Left lung (tissue), 10 donors: Measurements from ENCODE around the gene SELENOM. TPM values are rescaled to one million over a fixed set of nuclear protein-coding genes. Genes with fewer than 3 reads are reported as not detected.
"Not testable (repeated sequence)": the region's sequence is repeated elsewhere in the genome, so short reads cannot be mapped to it uniquely, and the experiment has no call there.

Experiments
- ATAC-seq: fragments of 200-7000 bp; cut with Tn5 transposase; one replicate; pipeline ENCODE4 v1.9.1; 2020; ENCODE audit warnings: moderate library complexity
- DNase-seq, 4 donors: peaks; one replicate each; pipeline ENCODE4 v3.0.0-alpha.2; 2013 to 2020
- H3K27ac ChIP-seq, 2 donors: fragments of 200-600 bp; sonication (generic) in 1 of 2; one replicate each; pipeline versions ENCODE4 v1.5.0 to v1.8.0; 2020 to 2021
- H3K27me3 ChIP-seq, 2 donors: fragments of 200-600 bp; sonication (generic) in 1 of 2; one replicate each; pipeline versions ENCODE4 v1.5.0 to v1.8.0; 2020 to 2021
- H3K36me3 ChIP-seq, 2 donors: fragments of 200-600 bp; sonication (generic) in 1 of 2; one replicate each; pipeline versions ENCODE4 v1.5.0 to v1.8.0; 2020 to 2021
- H3K4me1 ChIP-seq, 2 donors: fragments of 200-600 bp; one replicate each; pipeline ENCODE4 v1.8.0; 2021
- H3K4me3 ChIP-seq, 2 donors: fragments of 200-600 bp; sonication (generic) in 1 of 2; one replicate each; pipeline versions ENCODE4 v1.5.0 to v1.8.0; 2020 to 2021; ENCODE audit warnings: mild to moderate bottlenecking in 1 of 2
- H3K9me3 ChIP-seq, 2 donors: fragments of 200-600 bp; sonication (generic) in 1 of 2; one replicate each; pipeline versions ENCODE4 v1.5.0 to v1.8.0; 2020 to 2021
- intact Hi-C, 2 donors: fragments of 100-400 bp; cut with DNase I; formaldehyde crosslinking; loops; one replicate each; pipeline versions ENCODE4 v1.11.2 to v1.14.2; 2022
- polyA plus RNA-seq, 6 donors: library from polyadenylated mRNA; unstranded; fragments of 120-200 nt; gene quantifications; one replicate each; pipeline ENCODE4 v1.2.1, GENCODE V29; 2013; ENCODE audit not compliant: insufficient read length in 6 of 6
- total RNA-seq, 2 donors: library from RNA; stranded (reverse); fragmentation: NEBNext Ultra II Directional; extraction: Animal tissue kit (Norgen Biotek cat#: 25700); gene quantifications; one replicate each; pipeline ENCODE4 v1.2.1, GENCODE V29; 2021
- TF ChIP-seq, protein P1 (sequence below), 2 donors: fragments of 200-600 bp; sonication (generic) in 1 of 2; IDR thresholded peaks; one replicate each; pipeline versions ENCODE4 v1.5.0 to v1.8.0; 2021; ENCODE audit warnings: antibody characterized with exemption in 2 of 2
- donor health status: DM: no; HTN: yes; CAD: no.
- donor health status: DM: no; HTN: no; CAD: no.

Gene SELENOM
- total and polyA plus RNA-seq, 8 donors, result 7.8 to 115 (median 13.7) TPM

DNA sequence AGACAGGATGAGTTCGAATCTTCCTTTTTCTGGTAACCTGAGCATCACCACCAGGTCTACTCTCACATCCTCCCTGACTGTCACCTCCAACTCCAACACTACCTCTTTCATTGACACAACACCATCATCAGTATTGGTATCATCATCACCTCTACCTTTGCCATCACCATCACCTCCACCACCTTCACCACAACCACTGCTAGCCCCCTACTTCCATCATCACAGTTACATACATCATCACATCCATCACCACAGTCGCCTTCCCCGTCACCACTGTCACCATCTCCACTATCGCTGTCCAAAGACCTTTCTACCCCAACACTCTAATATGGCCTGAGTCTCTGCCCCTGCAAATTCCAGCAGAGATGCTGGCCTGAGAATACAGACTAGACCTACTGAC is 14.0 kb upstream of the SELENOM start:
- Histone ChIP-seq H3K27ac (no peak overlapping the region), H3K27me3 (no peaks in the 10 kb centered on the region), H3K36me3 (no peaks in the 10 kb centered on the region), H3K4me3 (no peak overlapping the region), H3K9me3 (no peaks in the 10 kb centered on the region), H3K4me1 (peaks cover 3 to 12% of the 10 kb centered on the region in 2 donors)
- ATAC-seq (no peak), DNase-seq (no peak)
- TF ChIP-seq, protein P1, sequence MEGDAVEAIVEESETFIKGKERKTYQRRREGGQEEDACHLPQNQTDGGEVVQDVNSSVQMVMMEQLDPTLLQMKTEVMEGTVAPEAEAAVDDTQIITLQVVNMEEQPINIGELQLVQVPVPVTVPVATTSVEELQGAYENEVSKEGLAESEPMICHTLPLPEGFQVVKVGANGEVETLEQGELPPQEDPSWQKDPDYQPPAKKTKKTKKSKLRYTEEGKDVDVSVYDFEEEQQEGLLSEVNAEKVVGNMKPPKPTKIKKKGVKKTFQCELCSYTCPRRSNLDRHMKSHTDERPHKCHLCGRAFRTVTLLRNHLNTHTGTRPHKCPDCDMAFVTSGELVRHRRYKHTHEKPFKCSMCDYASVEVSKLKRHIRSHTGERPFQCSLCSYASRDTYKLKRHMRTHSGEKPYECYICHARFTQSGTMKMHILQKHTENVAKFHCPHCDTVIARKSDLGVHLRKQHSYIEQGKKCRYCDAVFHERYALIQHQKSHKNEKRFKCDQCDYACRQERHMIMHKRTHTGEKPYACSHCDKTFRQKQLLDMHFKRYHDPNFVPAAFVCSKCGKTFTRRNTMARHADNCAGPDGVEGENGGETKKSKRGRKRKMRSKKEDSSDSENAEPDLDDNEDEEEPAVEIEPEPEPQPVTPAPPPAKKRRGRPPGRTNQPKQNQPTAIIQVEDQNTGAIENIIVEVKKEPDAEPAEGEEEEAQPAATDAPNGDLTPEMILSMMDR (IDR thresholded peaks at IDR 0.05), result no peak
- intact Hi-C loops, result no loop called here

DNA sequence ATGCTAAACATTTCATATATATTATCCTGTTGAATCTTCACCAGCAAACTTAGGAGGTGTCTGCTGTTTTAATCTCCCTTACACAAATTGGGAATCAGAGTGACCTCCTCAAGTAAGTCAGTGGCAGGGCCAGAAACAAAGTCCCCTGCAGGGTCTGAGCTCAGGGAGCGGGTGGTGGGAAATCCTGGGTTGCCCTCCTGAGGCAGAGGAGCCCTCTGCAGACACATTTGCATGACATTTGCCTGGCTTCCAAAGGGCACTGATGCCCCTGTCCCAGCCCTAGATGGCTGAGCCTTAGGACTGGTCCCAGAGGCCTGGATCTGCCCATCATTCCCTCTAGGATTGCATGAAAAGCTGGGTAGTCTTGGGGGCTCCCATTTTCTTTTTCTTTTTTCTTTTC is 13.3 kb upstream of the SELENOM start:
- no peaks in the 10 kb centered on the region for H3K27me3 ChIP-seq
- intact Hi-C loops, result no loop called here

DNA sequence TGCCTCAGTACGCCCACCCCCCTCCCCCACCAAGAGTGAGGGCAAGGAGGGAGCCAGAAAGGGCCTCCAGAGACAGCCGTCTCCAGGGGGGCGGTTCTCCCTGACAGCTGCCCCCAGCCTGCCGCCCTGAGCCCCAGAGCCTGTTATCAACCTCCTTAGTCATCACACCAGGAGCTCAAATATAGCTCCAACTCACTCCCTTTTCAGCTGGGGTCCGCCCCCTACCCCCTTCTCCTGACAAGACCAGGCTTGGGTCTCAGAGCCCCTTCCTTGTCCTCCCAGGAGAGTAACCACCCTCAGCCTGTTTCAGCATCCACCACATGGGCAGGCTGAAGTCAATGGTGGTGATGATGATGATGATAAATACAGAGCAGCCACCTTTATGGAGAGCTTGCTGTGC is 12.9 kb upstream of the SELENOM start:
- Histone ChIP-seq H3K4me3 (no peak overlapping the region), H3K27me3 (no peaks in the 10 kb centered on the region), H3K36me3 (no peaks in the 10 kb centered on the region), H3K27ac (no peak overlapping the region), H3K4me1 (peaks cover 3 to 12% of the 10 kb centered on the region in 2 donors), H3K9me3 (no peaks in the 10 kb centered on the region)
- no peak for DNase-seq
- intact Hi-C loops, result no loop called here
- TF ChIP-seq, protein P1 (IDR thresholded peaks at IDR 0.05), result no peak
- no peak for ATAC-seq

More for the DNA sequence above, 13.3 kb upstream of the SELENOM start:
- H3K4me1 ChIP-seq, result peaks cover 3 to 12% of the 10 kb centered on the region in 2 donors
- TF ChIP-seq, protein P1 (IDR thresholded peaks at IDR 0.05), result no peak
- H3K36me3 ChIP-seq, result no peaks in the 10 kb centered on the region
- ATAC-seq (no peak), DNase-seq (no peak)
- H3K9me3 ChIP-seq, result no peaks in the 10 kb centered on the region
- H3K4me3 ChIP-seq, result no peak overlapping the region
- H3K27ac ChIP-seq, result no peak overlapping the region

DNA sequence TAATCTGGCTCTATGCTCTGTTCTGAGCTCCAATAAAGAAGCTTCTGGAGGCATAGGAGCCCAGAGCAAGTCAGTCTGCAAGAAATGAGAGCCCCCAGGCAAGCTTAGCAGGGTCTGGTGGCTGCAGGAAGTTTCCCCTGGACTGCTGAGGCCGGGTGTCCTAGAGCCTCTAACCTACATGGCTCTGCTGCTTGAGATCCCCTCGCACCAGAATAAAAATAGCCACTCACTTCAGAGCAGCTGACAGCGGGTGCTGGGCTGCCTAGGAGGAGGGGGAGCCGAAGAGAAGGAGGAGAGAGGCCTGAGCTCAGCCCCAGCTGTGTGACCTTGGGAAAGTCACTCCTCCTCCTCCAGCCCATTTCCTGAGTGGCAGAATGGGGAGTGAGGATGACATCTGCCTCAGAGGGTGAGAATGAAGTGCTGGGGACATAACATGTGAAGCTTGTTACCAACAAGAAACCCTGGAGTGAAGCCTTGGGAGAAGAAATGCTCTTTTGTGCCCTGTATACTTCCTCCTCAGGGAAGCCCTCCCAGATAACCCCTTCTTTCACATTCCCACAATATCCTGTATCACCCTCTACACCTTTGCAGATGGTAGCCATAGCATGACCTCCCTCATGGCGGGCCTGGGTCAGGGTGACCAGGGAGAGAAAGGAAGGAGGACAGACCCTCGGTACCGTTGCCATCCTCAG is 11.8 kb upstream of the SELENOM start:
- Histone ChIP-seq H3K27me3 (no peaks in the 10 kb centered on the region), H3K4me3 (no peak overlapping the region), H3K4me1 (peaks cover 3 to 12% of the 10 kb centered on the region in 2 donors), H3K27ac (no peak overlapping the region), H3K9me3 (no peaks in the 10 kb centered on the region), H3K36me3 (no peaks in the 10 kb centered on the region)
- no peak for DNase-seq
- ATAC-seq, result no peak
- TF ChIP-seq, protein P1 (IDR thresholded peaks at IDR 0.05), result no peak
- intact Hi-C loops, result no loop called here

DNA sequence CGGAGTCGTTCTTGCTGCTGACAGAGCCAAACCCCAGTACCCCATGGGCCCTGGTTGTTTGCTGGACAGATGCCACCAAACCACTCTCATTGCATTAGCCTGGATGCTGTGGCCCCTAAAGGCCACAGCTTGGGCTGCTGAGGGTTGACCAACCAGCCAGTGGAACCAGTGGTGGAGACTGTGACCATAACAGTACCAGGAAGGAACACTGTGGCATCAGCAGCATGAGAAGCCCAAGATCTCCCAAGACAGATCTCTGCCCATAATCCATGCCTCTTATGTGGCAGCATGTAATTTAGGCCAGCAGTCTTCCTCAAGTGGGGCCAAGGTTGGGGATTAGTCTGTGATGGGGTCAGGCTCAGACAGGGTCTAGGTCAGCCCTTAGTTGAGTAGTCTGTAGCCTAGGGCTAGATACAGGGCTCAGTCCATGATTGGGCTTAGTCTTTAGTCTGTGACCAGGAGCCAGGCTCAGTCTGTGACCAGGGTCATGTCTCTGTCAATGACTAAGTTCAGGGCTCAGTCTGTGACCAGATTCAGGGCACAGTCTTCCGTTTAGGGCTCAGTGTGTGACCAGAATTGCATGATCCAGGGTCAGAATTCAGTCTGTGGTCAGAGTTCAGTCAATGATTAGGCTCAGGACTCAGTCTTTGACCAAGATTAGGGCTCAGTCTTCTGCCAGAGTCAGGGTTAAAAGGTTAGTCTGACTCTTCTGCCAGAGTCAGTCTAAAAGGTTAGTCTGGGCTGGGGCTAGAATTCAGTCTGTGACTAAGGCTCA is 10.9 kb upstream of the SELENOM start:
- H3K27ac ChIP-seq, result no peak overlapping the region
- H3K4me3 ChIP-seq, result no peak overlapping the region
- DNase-seq (no peak), ATAC-seq (no peak)
- TF ChIP-seq, protein P1 (IDR thresholded peaks at IDR 0.05), result no peak
- intact Hi-C loops, result no loop called here
- H3K4me1 ChIP-seq, result peaks cover under 1 to 11% of the 10 kb centered on the region in 2 donors
- H3K36me3 ChIP-seq, result no peaks in the 10 kb centered on the region
- no peaks in the 10 kb centered on the region for H3K9me3 ChIP-seq
- H3K27me3 ChIP-seq, result no peaks in the 10 kb centered on the region

DNA sequence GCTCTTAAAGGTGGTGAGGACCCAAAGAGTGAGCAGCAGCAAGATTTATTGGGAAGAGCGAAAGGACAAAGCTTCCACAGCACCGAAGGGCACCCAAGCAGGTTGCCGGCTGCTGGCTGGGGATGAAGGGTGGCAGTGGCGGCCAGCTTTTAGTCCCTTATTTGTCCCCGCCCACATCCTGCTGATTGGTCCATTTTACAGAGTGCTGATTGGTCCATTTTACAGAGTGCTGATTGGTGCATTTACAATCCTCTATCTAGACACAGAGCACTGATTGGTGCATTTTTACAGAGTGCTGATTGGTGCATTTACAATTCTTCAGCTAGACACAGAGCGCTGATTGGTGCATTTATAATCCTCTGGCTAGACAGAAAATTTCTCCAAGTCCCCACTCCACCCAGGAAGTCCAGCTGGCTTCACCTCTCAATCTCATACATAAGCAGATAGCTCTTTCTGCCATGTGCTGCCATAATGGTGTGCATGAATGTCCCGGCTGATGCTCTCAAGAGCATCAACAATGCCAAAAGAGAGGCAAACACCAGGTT is 5.3 kb upstream of the SELENOM start:
- H3K27ac ChIP-seq, H3K9me3 ChIP-seq, ATAC-seq, intact Hi-C loops, H3K4me3 ChIP-seq, H3K36me3 ChIP-seq, H3K4me1 ChIP-seq, H3K27me3 ChIP-seq, DNase-seq: not testable (repeated sequence)
